Left ventricle myocardium superior (tissue), 1 donor: ENCODE results near the gene FBLN2. TPM values are rescaled to one million over a fixed set of nuclear protein-coding genes. Genes with fewer than 3 reads are reported as not detected.
A peak's percentile ranks its signal among the peaks of the same experiment; 100 is the strongest.

Source experiments
- ATAC-seq: fragments of 200-7000 bp; cut with Tn5 transposase; one replicate; pipeline ENCODE4 v1.9.1; 2020; ENCODE audit warnings: mild to moderate bottlenecking, moderate library complexity
- DNase-seq: peaks from one replicate; pipeline ENCODE4 v3.0.0-alpha.2; 2020
- intact Hi-C: fragments of 100-400 bp; cut with micrococcal nuclease; formaldehyde crosslinking; loops from one replicate; pipeline ENCODE4 v1.11.0; 2022
- total RNA-seq: library from RNA; stranded (reverse); fragmentation: NEBNext Ultra II Directional; extraction: Animal tissue kit (Norgen Biotek cat#: 25700); gene quantifications from one replicate; pipeline ENCODE4 v1.2.1, GENCODE V29; 2021
- donor health status: DM: no; HTN: yes; CAD: no; lungs with severe emphysema.

Gene FBLN2
- total RNA-seq, 1 donor from 2014 or later, result 53.8 TPM

- no peak for DNase-seq
- intact Hi-C loops, result no loop called here
- ATAC-seq, result no peak
These were observed 24.1 kb downstream of the FBLN2 start for GRCh38 chr3:13572926-13573623.

GRCh38 chr3:13574083-13574797 lies 25.3 kb downstream of the FBLN2 start:
- no peak for DNase-seq
- ATAC-seq, result no peak
- intact Hi-C loops, result no loop called here

- ATAC-seq, result no peak
- no peak for DNase-seq
- intact Hi-C loops, result no loop called here
These were observed 26.0 kb downstream of the FBLN2 start for GRCh38 chr3:13574798-13575451.

- intact Hi-C loops, result no loop called here
- ATAC-seq (peak; percentile 79), DNase-seq (peak; percentile 76)
These were observed 26.6 kb downstream of the FBLN2 start for GRCh38 chr3:13575459-13576061.

- intact Hi-C loops, result no loop called here
- no peak for DNase-seq
- ATAC-seq, result no peak
These were observed 28.5 kb downstream of the FBLN2 start for GRCh38 chr3:13577181-13578121.

- DNase-seq, result no peak
- intact Hi-C loops, result no loop called here
- no peak for ATAC-seq
These were observed 29.3 kb downstream of the FBLN2 start for GRCh38 chr3:13578251-13578650.

GRCh38 chr3:13579063-13579462 lies 30.1 kb downstream of the FBLN2 start:
- ATAC-seq, result no peak
- DNase-seq, result no peak
- intact Hi-C loops, result no loop called here

- DNase-seq (no peak), ATAC-seq (no peak)
- intact Hi-C loops, result no loop called here
These were observed 31.5 kb downstream of the FBLN2 start for GRCh38 chr3:13580256-13581023.

- DNase-seq (peak; percentile 63), ATAC-seq (peak; percentile 70)
- intact Hi-C loops, result no loop called here
These were observed 32.8 kb downstream of the FBLN2 start for GRCh38 chr3:13581485-13582365.

- intact Hi-C loops, result no loop called here
- ATAC-seq (peak; percentile 50), DNase-seq (no peak)
These were observed 33.7 kb downstream of the FBLN2 start for GRCh38 chr3:13582366-13583250.

- DNase-seq (no peak), ATAC-seq (no peak)
- intact Hi-C loops, result no loop called here
These were observed 34.6 kb downstream of the FBLN2 start for GRCh38 chr3:13583251-13584180.

GRCh38 chr3:13584427-13584891 lies 35.5 kb downstream of the FBLN2 start:
- DNase-seq (peak; percentile 21), ATAC-seq (no peak)
- intact Hi-C loops, result no loop called here

- DNase-seq, result no peak
- no peak for ATAC-seq
- intact Hi-C loops, result no loop called here
These were observed 36.0 kb downstream of the FBLN2 start for GRCh38 chr3:13584901-13585300.

- intact Hi-C loops, result no loop called here
- DNase-seq (no peak), ATAC-seq (no peak)
These were observed 38.5 kb downstream of the FBLN2 start for GRCh38 chr3:13587442-13587841.

- DNase-seq (no peak), ATAC-seq (no peak)
- intact Hi-C loops, result no loop called here
These were observed 39.3 kb downstream of the FBLN2 start for GRCh38 chr3:13588221-13588701.
